Measurements from ENCODE around the gene HOXA7. TPM values are rescaled to one million over a fixed set of nuclear protein-coding genes. Genes with fewer than 3 reads are reported as not detected.

Gene HOXA7
- total and polyA plus RNA-seq, 11 donors = 0.29 TPM; not detected in 10

DNA sequence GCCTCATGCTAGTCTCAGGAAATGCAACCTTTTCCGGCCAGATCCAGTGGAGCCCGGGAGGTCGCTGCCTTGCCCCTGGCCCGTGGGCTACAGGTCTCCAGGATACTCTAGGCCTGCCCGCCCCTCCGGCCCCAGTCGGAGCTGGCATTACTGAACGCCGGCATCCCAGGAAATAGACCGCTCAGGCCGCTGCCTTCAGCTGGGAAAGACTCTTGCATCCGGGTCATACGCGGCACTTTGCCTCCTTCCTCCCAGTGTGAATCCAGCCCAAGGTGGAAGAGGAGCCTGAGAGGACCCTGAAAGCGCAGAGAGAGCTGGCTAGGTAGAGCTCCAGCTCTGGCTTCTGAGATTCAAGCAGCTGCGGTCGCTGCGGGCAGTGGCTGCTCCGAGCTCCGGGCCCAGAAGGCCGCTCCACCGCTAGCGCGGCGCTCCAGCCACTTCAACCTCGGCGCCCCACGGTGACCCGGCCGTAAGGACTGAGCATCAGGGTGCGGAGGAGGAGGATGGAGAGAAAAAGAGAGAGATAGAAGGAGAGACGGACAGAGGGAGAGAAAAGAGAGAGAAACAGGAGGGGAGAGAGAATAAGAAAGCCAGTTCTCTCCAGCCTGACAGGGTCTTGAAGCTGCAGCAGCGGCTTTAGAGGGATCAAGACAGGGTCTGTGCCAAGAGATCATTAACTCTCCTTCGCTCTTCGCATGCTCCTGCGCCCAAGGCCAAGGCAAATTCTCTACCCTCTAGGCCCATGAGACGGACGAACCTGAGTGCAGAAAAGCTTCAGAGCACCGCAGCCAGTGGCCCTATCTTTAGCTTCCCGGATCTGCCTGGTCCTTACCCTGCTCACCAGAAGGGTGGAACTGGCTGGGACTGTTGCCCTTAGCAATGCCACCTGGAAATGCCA, 19.4 kb upstream of the HOXA7 start:
- intact Hi-C loops (cut with DNase I) = loop anchor here in 1 of 10 donors (10.0 kb wide), 1 partner anchor 1311 kb away; no protein-coding TSS in a partner anchor
- H3K4me1 ChIP-seq = peaks cover 0 to 40% (median 23%) of the 10 kb centered on the region in 12 donors

DNA sequence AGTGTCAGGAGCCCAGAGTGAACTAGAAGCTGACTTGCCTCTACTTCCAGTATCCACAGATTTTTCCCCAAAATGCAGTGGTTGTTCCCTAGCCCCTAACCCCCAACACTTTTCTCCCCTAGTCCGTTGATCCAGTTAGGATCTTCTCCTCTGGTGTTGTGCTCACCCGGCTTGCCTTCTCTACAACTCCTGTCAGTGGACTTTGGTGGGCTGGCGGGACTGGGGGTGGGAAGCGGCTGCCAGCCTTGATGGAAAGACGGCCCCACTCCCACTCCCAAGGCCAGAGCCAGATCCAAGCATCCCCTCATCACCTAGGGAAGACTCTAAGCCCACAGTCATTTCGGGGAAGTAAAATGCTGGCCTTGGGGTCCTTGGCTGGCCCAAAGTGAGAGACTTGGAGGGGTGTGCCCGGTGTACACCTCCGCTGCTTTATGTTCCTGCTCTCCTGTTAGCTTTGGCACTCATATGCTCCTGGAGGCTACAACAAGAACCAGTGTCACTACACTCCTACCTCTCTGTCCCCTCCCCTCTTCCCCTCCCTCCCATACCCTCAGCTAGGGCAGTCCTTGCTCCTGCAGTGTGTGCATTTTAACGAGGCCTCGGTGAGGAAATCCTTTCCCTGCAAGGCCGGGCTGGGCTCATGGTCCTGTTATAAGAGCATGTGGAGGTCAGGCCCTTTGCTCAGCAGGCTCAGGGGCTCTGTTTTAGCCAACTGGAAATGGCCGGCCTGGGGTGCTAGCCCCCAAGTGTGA, 18.6 kb upstream of the HOXA7 start:
- H3K27ac ChIP-seq = peak overlapping the region in 1 of 12 donors; percentile 91
- DNase-seq (peak in 2 of 5 donors; percentile 15 to 23), ATAC-seq (no peak)
- no peak overlapping the region for H3K4me3 ChIP-seq
- no peaks in the 10 kb centered on the region for H3K36me3 ChIP-seq
- intact Hi-C loops (cut with DNase I) = loop anchor here in 1 of 10 donors (10.0 kb wide), 1 partner anchor 1310 kb away; no protein-coding TSS in a partner anchor
- H3K9me3 ChIP-seq = no peaks in the 10 kb centered on the region
- TF ChIP-seq POLR2A (IDR thresholded peaks at IDR 0.05) = no peak
- TF ChIP-seq, protein P1, sequence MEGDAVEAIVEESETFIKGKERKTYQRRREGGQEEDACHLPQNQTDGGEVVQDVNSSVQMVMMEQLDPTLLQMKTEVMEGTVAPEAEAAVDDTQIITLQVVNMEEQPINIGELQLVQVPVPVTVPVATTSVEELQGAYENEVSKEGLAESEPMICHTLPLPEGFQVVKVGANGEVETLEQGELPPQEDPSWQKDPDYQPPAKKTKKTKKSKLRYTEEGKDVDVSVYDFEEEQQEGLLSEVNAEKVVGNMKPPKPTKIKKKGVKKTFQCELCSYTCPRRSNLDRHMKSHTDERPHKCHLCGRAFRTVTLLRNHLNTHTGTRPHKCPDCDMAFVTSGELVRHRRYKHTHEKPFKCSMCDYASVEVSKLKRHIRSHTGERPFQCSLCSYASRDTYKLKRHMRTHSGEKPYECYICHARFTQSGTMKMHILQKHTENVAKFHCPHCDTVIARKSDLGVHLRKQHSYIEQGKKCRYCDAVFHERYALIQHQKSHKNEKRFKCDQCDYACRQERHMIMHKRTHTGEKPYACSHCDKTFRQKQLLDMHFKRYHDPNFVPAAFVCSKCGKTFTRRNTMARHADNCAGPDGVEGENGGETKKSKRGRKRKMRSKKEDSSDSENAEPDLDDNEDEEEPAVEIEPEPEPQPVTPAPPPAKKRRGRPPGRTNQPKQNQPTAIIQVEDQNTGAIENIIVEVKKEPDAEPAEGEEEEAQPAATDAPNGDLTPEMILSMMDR (IDR thresholded peaks at IDR 0.05) = no peak
- peaks cover 85 to 100% (median 100%) of the 10 kb centered on the region in 9 donors for H3K27me3 ChIP-seq
- peaks cover 0 to 40% (median 23%) of the 10 kb centered on the region in 12 donors for H3K4me1 ChIP-seq
- 34 to 47% (median 45%) methylated on average over 9 to 12 of the region's 12 CpGs for WGBS, 4 donors

More for the DNA sequence above, 19.4 kb upstream of the HOXA7 start:
- Histone ChIP-seq H3K36me3 (no peaks in the 10 kb centered on the region), H3K27me3 (peaks cover 89 to 100% (median 100%) of the 10 kb centered on the region in 9 donors), H3K27ac (peak overlapping the region in 1 of 12 donors; percentile 91), H3K4me3 (no peak overlapping the region), H3K9me3 (no peaks in the 10 kb centered on the region)
- DNase-seq = peak in 1 of 5 donors; percentile 49
- TF ChIP-seq, protein P1 (IDR thresholded peaks at IDR 0.05) = no peak
- TF ChIP-seq POLR2A (IDR thresholded peaks at IDR 0.05) = no peak
- 31 to 45% (median 39%) methylated on average over 27 to 40 of the region's 40 CpGs for WGBS, 4 donors
- ATAC-seq = no peak

- WGBS, 4 donors = 3 to 6% (median 4%) methylated on average over 48 to 82 of the region's 82 CpGs
- intact Hi-C loops (cut with DNase I) = loop anchor here in 1 of 10 donors (10.0 kb wide), 1 partner anchor 1309 kb away; no protein-coding TSS in a partner anchor
- Histone ChIP-seq H3K36me3 (no peaks in the 10 kb centered on the region), H3K27ac (peak within 1 kb of the TSS in 1 of 12 donors; percentile 91), H3K27me3 (peaks cover 87 to 100% (median 100%) of the 10 kb centered on the region in 9 donors), H3K4me3 (peak within 1 kb of the TSS; percentile 25 to 59 (median 41)), H3K9me3 (no peaks in the 10 kb centered on the region), H3K4me1 (peaks cover 0 to 41% (median 20%) of the 10 kb centered on the region in 12 donors)
- DNase-seq (peak in 1 of 5 donors; percentile 55), ATAC-seq (no peak)
- TF ChIP-seq POLR2A (IDR thresholded peaks at IDR 0.05) = no peak
- TF ChIP-seq, protein P1 (IDR thresholded peaks at IDR 0.05) = no peak
These were observed 17.7 kb upstream of the HOXA7 start, which contains the start of gene HOXA10 for GRCh38 chr7:27173956-27174873. HOXA10 (minus strand) TSS chr7:27174320; CDS start chr7:27174306, 14 bp downstream.

Data from heart left ventricle (tissue), 16 donors.